ENCODE data around the gene SLC35F2. TPM values are rescaled to one million over a fixed set of nuclear protein-coding genes. Genes with fewer than 3 reads are reported as not detected.
A peak's percentile ranks its signal among the peaks of the same experiment; 100 is the strongest.

The SLC35F2 gene
- total RNA-seq, 1 experiment from 2014 or later, result 35.7 TPM

DNA sequence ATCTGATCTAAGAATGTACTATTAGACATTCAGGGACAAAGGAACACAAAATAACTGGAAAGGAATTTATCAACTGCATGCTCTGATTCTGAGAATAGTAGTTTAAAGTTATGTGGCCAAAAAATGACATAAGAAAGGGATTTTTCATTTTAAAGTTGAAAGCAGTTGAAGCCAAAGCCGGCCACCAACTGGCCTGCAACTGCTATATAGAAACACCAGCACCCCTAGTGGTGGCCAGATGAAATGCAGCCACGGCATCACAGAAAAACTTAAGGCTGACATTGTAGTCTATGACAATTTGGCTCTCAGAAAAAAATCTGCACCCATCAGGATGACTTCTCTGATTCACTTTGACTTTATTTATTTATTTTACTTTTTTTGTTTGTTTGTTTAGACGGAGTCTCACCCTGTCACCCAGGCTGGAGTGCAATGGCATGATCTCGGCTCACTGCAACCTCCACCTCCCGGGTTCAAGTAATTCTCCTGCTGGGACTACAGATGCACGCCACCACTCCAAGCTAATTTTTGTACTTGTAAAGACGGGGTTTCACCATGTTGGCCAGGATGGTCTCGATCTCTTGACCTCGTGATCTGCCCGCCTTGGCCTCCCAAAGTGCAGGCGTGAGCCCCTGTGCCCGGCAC lies 59.2 kb downstream of the SLC35F2 start:
- H3K4me2 ChIP-seq, result no peak overlapping the region
- ChIA-PET POLR2A (ENCODE audit: unreplicated experiment) (no interaction called here), CTCF (interaction anchor here (0.7 kb wide), 2 partner anchors 209 to 237 kb away, joined by 3 to 4 read pairs; partner anchors contain the start of gene CUL5)
- no peaks in the 10 kb centered on the region; the same call in 1 of the 2 replicates for H3K9me3 ChIP-seq (ENCODE audit: insufficient read depth, low read depth)
- peak; percentile 65 to 72 for DNase-seq
- no peak overlapping the region for H2AFZ ChIP-seq
- H3K27me3 ChIP-seq (ENCODE audit: insufficient read depth, low read depth), result no peaks in the 10 kb centered on the region
- no TSS peak for BruUV-seq (replicated peaks)
- intact Hi-C loops (cut with micrococcal nuclease; ENCODE audit: unreplicated experiment), result loop anchor here (2.0 to 5.0 kb wide), 2 partner anchors 59 to 98 kb away; partner anchors contain the start of gene SLC35F2
- H3K4me3 ChIP-seq, result no peak overlapping the region
- H3K27ac ChIP-seq, result no peak overlapping the region
- no peaks in the 10 kb centered on the region for H3K9me2 ChIP-seq (ENCODE audit: insufficient read depth)
- H4K20me1 ChIP-seq (ENCODE audit: insufficient read depth), result peaks cover 3% of the 10 kb centered on the region; the same call in 1 of the 2 replicates
- TF ChIP-seq EZH2 (IDR thresholded peaks at IDR 0.05; ENCODE audit: low read depth), result no peak
- TF ChIP-seq, protein P1, sequence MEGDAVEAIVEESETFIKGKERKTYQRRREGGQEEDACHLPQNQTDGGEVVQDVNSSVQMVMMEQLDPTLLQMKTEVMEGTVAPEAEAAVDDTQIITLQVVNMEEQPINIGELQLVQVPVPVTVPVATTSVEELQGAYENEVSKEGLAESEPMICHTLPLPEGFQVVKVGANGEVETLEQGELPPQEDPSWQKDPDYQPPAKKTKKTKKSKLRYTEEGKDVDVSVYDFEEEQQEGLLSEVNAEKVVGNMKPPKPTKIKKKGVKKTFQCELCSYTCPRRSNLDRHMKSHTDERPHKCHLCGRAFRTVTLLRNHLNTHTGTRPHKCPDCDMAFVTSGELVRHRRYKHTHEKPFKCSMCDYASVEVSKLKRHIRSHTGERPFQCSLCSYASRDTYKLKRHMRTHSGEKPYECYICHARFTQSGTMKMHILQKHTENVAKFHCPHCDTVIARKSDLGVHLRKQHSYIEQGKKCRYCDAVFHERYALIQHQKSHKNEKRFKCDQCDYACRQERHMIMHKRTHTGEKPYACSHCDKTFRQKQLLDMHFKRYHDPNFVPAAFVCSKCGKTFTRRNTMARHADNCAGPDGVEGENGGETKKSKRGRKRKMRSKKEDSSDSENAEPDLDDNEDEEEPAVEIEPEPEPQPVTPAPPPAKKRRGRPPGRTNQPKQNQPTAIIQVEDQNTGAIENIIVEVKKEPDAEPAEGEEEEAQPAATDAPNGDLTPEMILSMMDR (conservative IDR thresholded peaks at IDR 0.05), result peak; percentile 99
- no peaks in the 10 kb centered on the region for H3K4me1 ChIP-seq (replicated peaks; ENCODE audit: insufficient read depth)
- peaks cover 56% of the 10 kb centered on the region for H3K36me3 ChIP-seq (ENCODE audit: low read depth)
- 0 out of 2 replicates have a peak, but pooled peaks cover 4% of the 10 kb centered on the region for H3K79me2 ChIP-seq (ENCODE audit: low read depth)
- H3F3A ChIP-seq (ENCODE audit: insufficient read depth, low read depth), result peaks cover 11% of the 10 kb centered on the region; the same call in 1 of the 2 replicates

DNA sequence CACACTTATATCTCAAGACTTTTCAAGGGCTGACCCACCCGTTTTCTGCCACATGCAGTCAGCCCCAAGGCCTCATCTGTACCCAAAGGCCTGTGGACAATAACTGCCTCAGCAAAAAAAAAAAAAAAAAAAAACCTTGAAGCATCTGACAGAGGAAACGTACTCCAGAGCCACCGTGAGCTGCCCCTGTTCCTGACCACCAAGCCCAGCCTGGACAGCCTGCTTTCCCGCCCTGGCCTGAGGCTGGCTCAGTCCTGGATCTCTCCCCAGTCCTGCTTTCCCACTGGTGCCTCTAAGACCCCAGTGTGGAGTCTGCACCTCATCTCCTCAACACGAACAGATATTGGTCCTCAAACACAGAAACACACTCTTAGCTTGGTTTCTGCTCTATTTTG lies 66.5 kb downstream of the SLC35F2 start:
- no peak overlapping the region for H2AFZ ChIP-seq
- no peak overlapping the region for H3K4me3 ChIP-seq
- no peaks in the 10 kb centered on the region for H3K27me3 ChIP-seq (ENCODE audit: insufficient read depth, low read depth)
- H3K9me2 ChIP-seq (ENCODE audit: insufficient read depth), result no peaks in the 10 kb centered on the region
- no peak overlapping the region for H3K27ac ChIP-seq
- ChIA-PET POLR2A (ENCODE audit: unreplicated experiment) (no interaction called here), CTCF (no interaction called here)
- H3K4me2 ChIP-seq, result no peak overlapping the region
- H3K4me1 ChIP-seq (replicated peaks; ENCODE audit: insufficient read depth), result peaks cover 15% of the 10 kb centered on the region
- peaks cover 41% of the 10 kb centered on the region for H3F3A ChIP-seq (ENCODE audit: insufficient read depth, low read depth)
- DNase-seq, result no peak
- intact Hi-C loops (cut with micrococcal nuclease; ENCODE audit: unreplicated experiment), result no loop called here
- no peak for TF ChIP-seq EZH2 (IDR thresholded peaks at IDR 0.05; ENCODE audit: low read depth)
- TF ChIP-seq, protein P1 (conservative IDR thresholded peaks at IDR 0.05), result no peak
- no peaks in the 10 kb centered on the region; the same call in 1 of the 2 replicates for H3K9me3 ChIP-seq (ENCODE audit: insufficient read depth, low read depth)
- no TSS peak for BruUV-seq (replicated peaks)
- no peaks in the 10 kb centered on the region for H3K79me2 ChIP-seq (ENCODE audit: low read depth)
- no peaks in the 10 kb centered on the region; the same call in 1 of the 2 replicates for H4K20me1 ChIP-seq (ENCODE audit: insufficient read depth)
- H3K36me3 ChIP-seq (ENCODE audit: low read depth), result peaks cover 43% of the 10 kb centered on the region

DNA sequence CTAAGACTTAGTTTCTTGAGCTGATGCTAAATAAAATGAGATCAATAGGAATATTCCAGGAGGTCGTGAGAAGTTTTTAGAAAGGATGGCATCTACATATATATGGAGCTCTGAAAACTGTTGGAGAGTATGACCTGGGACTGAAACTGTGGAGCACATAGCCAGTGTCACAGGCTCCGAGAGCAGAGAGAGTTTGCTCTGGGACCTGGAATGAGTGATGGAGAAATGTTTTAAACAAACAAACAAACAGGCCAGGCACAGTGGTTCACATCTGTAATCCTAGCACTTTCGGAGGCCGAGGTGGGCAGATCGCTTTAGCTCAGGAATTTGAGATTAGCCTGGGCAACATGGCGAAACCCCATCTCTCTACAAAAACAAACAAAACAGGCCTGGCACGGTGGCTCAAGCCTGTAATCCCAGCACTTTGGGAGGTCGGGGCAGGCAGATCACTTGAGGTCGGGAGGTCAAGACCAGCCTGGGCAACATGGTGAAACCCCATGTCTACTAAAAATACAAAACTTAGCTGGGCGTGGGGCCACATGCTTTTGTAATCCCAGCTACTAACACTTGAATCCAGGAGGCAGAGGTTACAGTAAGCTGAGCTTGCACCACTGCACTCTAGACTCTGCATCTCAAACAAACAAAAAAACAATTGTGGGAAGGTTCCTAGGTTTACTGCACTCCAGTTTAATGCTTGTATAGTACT lies 67.1 kb downstream of the SLC35F2 start:
- no peaks in the 10 kb centered on the region; the same call in 1 of the 2 replicates for H4K20me1 ChIP-seq (ENCODE audit: insufficient read depth)
- no peaks in the 10 kb centered on the region for H3K79me2 ChIP-seq (ENCODE audit: low read depth)
- no peak for DNase-seq
- H3K4me1 ChIP-seq (replicated peaks; ENCODE audit: insufficient read depth), result peaks cover 20% of the 10 kb centered on the region
- TF ChIP-seq, protein P1 (conservative IDR thresholded peaks at IDR 0.05), result no peak
- TF ChIP-seq EZH2 (IDR thresholded peaks at IDR 0.05; ENCODE audit: low read depth), result no peak
- BruUV-seq (replicated peaks), result TSS peak; percentile 24
- H3K9me3 ChIP-seq (ENCODE audit: insufficient read depth, low read depth), result no peaks in the 10 kb centered on the region; the same call in 1 of the 2 replicates
- H2AFZ ChIP-seq, result no peak overlapping the region
- no peak overlapping the region for H3K4me3 ChIP-seq
- H3K27me3 ChIP-seq (ENCODE audit: insufficient read depth, low read depth), result no peaks in the 10 kb centered on the region
- H3F3A ChIP-seq (ENCODE audit: insufficient read depth, low read depth), result peaks cover 41% of the 10 kb centered on the region
- no peaks in the 10 kb centered on the region for H3K9me2 ChIP-seq (ENCODE audit: insufficient read depth)
- H3K27ac ChIP-seq, result no peak overlapping the region
- CTCF ChIA-PET, result no interaction called here
- H3K36me3 ChIP-seq (ENCODE audit: low read depth), result peaks cover 38% of the 10 kb centered on the region
- no peak overlapping the region for H3K4me2 ChIP-seq
- intact Hi-C loops (cut with micrococcal nuclease; ENCODE audit: unreplicated experiment), result no loop called here
- POLR2A ChIA-PET (ENCODE audit: unreplicated experiment), result no interaction called here
